Measurements from ENCODE around the gene SMOC1.

The SMOC1 gene

DNA sequence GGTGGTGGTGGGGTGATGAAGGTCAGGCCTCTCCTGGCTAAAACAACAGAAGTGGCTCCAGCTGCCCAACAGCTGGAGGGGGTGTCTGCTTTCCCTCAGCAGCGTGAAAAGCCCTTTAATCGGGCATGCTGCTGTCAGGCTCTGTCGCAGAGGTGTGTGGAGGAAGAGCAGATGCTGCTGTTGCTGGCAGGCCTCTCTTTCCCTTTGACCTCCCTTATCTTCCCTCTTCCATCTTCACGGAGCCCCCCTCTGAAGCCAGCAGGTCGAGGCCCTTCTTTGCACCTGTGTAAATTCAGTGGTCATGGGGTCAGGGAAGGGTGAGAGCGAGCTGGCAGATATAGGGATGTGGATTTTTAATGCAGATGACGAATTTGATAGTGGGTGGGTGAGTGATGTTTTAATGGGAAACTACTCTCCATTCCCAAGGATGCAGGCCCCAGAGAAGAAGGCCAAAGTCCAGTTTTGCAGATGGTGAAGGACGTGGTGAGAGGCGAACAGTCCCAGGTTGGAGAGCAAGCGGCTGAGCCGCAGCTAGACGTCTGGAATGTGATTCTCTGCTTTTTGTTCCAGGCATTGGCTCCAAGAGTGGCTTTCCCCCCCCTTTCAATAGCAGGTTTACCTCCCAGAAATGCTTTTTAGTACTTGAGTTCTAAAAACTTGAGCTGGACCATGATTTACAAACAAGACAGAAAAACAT is 64.0 kb downstream of the SMOC1 start:
- no peak for DNase-seq

DNA sequence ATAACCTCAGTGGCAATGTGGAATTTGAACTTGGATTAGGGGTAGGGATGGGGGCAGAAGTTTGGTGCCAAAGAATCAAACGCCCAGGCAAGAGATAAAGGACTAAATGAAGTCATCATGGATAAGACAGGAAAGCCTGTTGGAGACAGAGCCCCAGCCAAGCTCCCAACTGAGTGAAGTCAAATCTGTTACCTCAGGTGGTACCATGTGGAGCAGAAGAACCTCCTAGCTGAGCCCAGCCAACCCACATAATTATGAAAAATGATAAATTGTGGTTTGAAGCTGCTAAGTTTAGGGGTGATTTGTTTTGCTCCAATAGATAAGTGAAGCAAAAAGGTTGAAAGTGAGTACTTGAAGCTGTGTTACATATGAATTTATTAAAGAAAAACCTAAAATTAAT is 66.1 kb downstream of the SMOC1 start:
- DNase-seq: no peak

DNA sequence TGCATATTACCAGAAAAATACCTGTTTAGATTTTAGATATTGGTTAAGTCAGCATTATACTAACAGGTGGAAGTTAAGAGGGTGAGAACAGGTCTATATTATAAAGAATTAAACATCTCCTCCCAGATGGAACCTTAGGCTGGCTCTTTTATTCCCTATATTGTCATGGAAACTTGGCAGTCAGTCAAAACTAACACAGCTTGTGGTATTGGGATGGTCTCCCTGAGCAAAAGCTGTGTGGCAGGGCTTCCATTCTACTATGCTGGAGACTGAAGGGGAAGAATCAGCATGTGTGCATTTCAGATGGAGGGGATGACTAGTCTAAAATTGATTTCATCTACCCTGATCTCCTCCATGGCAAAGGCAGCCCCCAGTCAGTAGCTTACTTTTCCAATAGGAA is 66.7 kb downstream of the SMOC1 start:
- DNase-seq: no peak

DNA sequence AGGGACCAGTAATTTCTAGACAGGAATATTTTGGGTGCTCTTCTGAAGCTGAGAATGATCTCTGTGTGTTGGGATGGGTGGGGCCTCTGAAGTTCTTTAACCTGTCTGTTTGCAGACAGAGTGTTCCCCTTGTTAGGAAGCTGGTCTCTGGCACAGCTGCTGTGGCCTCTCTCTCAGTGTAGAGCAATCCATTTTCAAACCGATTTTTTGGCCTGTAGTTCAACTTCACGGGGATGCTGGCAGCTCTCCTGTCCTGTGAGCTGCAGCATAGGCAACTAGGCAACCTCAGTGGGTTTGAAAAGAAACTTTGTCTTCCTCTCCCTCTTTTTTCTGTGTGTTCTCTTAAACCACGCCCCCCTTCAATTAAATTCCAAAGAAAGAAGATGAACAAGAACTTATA is 69.1 kb downstream of the SMOC1 start:
- DNase-seq: no peak

DNA sequence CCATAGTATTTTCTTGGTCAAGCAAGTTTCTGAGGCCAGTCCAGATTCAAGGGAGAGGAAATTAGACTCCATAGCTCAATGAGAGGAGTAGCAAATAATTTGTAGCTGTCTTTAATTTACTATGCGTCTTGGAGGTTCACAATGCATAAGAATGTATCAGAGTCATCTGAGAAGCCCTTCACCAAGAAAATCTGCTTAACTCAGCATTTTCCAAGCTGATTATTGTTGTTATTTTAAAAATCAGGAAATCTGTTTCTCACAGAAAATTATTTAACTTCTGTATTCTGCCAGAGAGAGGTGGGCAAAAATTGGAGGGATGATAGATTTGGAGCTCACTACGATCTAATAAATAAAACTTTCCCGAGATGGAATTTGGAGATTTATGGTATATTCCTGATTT is 72.0 kb downstream of the SMOC1 start:
- DNase-seq: no peak

DNA sequence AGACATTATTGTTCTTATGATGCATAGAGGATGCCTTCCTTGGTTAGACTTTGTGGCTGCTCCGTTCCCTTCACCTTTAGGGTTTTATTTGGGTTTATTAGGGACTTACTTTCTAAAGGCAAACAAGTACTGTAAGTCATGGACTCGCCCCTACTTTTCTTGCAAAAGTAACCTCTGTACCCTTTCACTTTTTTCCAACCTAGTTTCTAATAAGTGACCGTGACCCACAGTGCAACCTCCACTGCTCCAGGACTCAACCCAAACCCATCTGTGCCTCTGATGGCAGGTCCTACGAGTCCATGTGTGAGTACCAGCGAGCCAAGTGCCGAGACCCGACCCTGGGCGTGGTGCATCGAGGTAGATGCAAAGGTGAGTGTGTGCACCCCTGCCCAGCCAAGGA is 72.7 kb downstream of the SMOC1 start:
- no peak for DNase-seq

DNA sequence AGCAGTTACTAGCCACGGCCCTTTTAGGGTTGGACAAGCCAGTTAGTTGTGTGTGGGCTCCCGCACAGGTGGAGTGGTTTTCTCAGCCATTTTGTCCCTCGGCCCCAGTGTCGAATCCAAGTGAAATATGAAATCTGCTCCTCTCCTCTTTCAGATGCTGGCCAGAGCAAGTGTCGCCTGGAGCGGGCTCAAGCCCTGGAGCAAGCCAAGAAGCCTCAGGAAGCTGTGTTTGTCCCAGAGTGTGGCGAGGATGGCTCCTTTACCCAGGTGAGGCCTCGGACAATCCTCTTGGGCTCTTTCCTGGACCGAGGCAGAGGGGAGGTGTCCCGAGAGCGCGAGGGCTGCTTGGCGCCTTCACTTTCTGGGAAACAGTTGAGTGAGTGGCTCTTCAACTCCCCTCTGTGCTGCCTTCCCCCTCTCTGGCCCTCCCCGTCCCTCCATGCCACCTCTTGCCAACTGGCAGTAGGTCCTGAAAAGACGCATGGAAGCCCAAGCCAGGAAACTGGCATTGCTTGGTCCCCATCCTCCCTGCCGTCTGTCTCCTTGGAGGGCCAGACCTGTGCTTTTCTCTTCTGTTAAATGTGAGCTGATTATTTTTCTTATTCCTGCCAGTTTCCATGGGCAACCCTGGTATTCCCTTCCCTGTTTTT is 74.2 kb downstream of the SMOC1 start:
- DNase-seq: no peak

DNA sequence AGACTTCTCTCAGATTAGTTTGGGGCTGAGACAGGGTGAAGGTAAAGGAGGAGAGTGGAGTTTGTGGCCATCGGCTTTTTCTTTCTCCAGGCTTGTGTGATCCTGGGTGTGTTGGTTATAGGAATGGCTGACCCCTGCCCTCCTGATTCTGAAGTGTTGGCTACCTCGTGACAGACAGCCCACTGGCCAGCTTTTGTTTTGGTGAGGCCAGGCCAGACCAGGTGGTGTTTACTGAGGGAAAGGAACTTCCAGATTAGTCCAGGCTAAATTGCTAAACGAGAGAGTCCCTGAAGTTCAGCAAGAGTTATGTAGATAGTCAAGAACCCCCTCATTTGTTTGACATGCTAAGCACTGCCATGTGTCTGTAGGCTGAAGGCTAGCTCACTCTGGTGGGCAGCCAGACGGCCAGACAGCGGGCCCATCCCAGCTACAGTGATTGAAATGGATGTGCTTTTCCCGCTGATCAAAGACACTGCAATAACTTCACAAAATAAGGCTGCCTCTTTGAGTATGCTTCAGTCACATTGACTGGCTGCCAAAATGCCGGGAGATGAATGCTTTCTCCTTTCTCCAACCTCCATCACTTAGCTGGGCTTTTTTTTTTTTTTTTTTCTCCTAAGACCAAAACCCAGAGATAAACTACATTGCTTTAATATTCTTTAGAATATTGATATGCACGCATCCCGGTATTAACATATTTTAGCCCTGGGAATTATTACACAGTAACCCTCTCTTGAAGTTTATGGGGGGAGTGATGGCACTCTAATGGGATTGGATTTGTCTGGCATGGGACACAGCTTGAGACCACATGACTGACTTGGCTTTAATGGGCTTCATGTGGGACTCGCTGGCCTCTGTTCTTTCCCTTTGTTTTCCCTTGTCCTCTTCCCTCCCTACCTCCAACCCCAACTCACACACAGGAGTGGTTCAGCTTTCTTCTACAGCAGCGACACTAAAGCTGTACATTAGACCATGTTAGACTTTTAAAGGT is 76.9 kb downstream of the SMOC1 start:
- DNase-seq: no peak

DNA sequence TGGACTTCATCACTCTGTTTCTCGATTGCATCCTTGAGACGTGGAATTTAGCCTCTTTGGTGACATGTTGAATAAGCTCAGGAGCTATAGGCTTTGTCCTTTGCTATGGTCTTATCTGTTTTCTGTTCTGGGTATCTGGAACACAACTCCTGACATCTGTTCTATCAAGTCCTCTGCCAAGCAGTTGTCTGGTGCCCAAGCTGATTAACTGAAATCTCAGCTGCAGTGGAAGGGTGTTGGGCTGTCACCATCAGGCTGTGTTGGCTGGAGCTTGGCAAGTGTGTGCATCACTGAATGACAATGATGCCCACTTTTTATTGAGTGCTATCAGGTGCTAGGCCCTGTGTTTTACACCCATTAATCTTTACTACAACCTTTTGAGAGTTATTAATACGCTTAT is 77.8 kb downstream of the SMOC1 start:
- DNase-seq: no peak

DNA sequence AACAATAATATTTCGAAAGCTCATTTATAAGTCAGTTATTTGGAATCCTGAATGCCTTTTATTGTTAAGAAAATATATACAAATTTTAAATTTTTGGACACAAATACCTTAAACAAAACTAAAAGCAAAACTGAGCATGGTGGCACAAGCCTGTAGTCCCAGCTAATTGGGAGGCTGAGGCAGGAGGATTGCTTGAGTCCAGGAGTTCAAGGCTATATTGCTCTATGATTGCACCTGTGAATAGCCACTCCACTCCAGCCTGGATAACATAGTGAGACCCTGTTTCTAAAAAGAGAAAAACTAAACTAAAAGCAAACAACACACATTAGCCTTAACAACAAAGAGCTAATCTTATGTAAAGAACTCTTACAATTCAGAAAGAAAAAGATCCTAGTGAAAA is 78.8 kb downstream of the SMOC1 start:
- DNase-seq: no peak

DNA sequence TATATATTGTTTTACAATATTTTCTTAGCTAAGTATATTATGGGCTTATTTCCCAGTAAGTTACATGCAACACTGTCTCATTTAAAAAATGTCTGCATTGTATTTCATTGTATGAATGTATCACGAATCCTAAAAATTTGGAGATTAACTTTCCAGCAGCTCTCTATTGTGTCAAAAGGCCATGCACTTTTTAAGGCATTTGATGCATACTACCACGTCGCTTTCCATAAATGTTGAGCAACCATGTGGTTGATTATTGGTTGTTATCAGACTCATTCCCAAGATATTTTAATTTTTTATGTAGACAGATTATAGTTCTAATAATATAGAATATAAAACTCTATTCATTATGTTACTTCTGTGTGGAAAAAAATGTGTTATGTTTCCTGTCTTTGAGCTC is 79.9 kb downstream of the SMOC1 start:
- no peak for DNase-seq

DNA sequence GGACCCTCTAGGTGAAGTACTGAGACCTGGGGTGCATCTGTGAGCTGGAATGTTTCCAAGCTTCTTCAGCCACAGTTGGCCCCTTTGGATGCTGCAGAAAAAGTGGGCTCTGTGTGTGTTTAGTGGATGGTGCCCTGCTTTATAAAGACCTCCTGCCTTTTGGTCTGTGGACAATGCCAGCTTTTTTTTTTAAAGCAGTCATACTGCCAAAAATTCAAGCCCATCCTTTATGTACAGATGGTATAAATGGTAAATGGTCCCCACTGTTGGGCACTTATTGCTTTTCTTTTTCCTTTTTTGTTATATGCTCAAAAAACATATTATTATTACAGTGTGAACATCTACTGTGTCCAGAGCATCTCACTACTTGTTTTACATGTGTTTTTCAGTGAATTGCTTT is 81.1 kb downstream of the SMOC1 start:
- no peak for DNase-seq

DNA sequence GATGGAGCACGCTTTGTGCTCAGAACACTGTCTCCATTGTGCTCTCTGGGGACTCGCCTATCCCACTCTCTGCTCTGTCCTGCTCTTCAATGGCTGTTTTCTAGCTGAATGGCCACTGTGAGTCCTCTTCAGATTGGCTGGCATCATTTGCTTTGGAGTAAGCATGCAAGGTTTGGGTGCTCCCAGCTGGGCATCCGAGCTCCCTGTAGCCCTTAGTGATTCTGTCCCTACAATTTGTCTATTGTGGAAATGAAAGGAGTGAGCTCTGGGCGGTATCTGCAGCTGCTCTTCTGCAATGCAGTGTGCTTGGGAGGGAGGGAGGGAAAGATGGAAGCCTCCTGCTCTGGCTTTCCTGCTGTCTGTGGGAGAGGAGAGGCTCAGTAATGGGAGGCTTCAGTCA is 84.8 kb downstream of the SMOC1 start:
- DNase-seq: no peak

DNA sequence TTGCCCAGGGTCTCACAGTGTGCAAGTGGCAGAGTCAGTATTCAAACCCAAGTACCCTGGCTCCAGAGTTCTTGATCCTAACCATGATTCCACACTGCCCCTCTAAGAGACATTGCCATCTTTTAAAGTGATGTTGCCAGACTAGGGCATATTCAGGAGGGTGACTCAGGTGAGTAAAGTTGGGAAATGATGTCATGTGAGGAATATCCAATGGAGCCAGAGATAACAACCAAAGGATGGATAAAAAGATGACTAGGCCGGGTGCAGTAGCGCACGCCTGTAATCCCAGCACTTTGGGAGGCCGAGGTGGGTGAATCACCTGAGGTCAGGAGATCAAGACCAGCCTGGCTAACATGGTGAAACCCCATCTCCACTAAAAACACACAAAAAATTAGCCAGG is 85.6 kb downstream of the SMOC1 start:
- no peak for DNase-seq

DNA sequence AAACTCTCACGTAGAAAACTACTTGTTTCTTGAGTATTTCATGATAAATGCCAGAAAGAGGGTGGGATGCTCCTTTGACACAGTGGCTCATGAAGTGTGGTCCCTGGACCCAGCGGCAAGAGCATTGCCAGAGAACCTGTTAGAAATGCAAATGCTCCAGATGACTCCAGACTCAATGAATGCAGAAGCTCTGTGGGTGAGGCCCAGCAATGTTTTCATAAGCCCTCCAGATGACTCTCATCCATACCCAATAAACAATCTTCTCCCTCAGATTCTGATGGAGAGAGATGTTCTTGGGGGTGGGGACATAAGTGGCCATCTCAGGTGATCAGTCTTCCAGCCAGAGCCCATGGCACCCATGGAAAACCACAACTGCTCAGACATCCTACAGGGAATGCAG is 88.9 kb downstream of the SMOC1 start:
- no peak for DNase-seq

DNA sequence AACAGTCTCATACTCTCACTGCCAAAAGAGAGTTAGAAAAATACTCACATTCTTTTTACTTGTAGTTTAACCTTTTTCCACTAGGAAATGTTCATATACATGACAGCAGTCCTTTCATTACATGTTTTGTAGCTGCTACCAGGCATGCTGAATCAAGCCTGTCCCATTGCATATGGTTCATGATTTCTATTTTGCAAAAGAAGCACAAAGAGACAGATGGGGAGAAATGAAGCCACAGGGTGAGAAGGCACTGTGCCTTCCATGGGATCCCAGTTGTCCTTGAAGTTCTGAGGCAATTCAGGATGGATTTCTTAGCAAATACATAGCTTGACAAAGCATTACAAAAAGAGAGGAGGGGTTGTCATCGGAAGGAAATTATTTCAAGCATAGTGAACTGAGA is 89.5 kb downstream of the SMOC1 start:
- no peak for DNase-seq

DNA sequence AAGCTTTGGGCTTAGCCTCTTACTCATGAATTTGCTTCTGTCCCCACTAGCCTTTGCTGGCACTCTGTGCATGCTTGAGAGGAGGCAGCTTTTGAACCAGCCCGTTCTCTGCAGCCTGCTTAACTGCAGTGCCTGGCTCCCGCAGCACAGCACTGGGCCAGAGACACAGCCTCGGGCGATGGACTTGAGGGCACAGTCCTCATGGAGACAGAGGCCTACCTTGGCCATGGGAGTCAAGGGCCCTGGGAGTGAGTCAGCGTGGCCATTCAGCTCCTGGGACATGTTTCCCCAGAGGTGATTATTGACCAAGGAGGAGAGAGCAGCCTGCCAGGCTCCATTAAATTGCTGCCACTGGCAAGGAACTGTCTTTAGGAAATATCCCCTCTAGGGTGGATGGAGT is 93.5 kb downstream of the SMOC1 start:
- no peak for DNase-seq

DNA sequence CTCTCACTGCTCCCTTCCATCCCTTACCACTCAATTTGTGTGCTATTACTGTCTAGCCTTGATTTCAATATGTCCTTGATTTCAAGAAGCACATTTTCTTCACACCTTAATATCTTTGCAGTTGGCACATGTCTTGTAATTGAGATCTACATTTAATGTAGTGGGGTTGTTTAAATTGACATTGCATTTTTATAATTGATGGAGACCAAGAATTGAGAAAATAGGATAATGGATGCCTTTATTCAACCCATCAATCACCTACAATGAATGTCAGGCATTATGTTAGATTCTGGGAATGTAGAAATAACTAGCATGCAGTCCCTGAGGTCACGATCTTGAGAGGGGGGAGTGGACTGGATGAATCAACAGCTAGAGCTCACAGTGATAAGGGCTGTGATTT is 94.6 kb downstream of the SMOC1 start:
- no peak for DNase-seq

DNA sequence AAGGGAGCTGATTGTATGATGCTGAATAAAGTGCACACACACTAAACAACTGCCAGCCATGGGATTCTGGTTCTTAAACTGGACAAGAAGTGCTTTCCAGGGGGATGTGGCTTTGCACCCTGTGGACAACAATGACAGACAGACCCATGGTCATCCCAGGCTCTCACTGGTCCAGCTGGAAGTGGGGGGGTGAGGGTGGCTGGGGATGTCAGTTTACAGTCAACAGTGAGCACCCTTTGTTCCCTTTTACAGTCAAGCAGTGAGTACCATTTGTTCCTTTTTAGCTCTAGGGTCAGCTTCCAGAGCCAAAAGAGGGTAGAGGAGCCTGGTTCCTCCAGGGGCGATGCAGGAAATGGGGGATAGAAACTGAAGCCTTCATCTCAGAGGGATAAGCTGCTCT is 100.7 kb downstream of the SMOC1 start:
- DNase-seq: no peak

DNA sequence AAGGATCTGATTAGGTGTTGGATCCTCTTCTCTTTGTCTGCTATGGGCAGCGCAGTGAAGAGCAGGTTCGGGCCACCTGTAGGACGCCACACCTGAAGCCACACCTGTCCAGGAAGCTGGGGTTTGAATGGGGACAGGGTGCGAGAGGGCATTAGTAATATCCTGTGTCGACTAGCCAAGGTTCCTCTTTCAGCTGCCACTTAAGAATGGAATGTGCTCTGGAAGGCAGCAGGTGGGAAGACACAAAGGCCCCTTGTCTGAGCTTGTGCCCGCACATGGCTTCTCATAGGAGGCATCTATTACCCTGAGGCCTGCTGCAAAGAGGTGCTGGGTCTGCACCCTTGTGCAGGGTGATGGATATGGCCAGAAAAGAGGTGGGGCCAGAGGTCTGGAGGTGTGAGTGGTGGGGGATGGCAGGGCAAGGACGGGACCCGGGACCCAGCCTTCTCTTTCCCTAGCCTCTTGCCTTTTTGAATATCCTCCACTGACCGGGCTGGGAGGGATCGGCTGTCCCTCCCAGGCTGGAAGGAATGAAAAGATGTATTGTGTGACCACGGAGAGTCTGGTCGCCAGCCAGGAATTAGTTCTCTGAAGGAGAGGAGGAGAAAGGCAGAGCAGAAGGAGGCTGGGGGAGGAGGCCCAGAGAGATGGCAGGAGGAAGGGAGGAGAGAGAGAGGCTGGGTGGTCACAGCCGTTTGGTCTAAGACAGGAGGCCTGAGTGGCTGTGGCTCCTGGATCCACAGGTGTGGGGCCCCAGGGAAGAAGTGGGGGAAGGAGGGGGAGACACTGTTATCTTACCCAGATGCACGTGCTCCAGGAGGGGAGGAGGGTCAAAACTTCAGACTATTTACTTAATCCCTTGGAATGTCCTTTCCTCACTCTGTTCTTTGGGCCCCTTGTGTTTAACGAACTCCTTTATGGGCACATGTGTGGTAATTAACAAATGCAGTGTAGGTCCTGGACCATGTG is 101.5 kb downstream of the SMOC1 start:
- DNase-seq: no peak

DNA sequence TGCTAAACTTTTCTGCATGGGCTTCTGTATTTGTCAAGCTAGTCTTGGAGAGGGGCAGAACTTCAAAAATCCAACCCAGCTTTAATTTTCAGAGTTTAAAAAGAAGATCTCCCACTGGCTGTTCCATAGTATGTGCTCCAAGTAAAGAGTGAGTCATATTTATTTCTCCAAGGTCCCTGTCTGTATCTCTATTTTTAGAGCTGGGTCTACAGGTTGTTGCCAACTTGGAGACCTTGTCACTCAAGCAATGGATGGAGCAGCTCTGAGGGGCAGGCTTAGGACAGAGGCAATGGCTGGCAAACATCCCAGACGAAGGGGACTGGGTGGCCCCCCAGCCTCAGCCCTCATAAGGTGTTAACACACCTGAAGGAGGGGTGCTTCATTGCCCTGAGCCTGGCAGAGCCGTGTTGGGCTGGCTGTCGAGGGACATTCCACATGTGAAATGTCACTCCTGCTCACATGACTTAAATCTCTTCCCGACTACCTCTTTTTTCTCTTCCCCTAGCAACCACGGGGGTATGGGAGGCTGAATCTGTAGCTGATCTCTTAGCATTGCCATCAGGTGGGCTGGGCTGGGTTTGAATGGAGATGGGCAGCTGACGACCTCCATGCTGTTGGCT is 103.1 kb downstream of the SMOC1 start:
- DNase-seq: no peak

DNA sequence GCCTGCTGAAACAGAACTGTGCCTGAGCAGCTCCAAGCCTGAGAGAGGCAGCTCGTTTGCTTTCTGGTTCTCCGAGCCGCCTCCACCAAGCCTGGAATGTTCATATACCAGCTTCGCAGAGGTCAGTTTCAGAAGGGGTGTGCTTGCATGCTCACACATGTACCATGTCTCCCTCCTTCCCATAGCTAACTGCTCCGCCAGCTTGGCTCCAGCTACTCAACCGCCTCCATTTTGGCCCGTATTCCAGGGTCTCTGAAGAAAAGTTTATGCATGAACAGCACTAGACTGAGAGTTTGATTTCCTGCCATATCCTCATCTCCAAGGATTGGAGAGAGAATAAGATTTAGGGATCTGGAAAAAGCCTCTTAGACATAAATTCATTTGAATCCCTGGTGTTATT is 103.7 kb downstream of the SMOC1 start:
- DNase-seq: no peak

Data from NCI-H1436 (cell line).